CD4-positive, alpha-beta T cell (primary cell): ENCODE data around the gene PRRT3. TPM values are rescaled to one million over a fixed set of nuclear protein-coding genes. Genes with fewer than 3 reads are reported as not detected.

ENCODE experiments used
- ATAC-seq: fragments of 200-7000 bp; cut with Tn5 transposase; one replicate; pipeline ENCODE4 v1.10.0; 2022; ENCODE audit warnings: mild to moderate bottlenecking; ENCODE audit not compliant: poor library complexity
- CTCF ChIA-PET: fragments of 350-600 bp; sonication (Branson Sonifier 250); formaldehyde crosslinking; loops from one replicate; lab custom pipeline; 2021; ENCODE audit warnings: antibody characterized with exemption, inconsistent platforms; lab: Charles Lee
- POLR2A ChIA-PET: fragments of 350-600 bp; sonication (Branson Sonifier 250); formaldehyde crosslinking; loops from one replicate; lab custom pipeline; 2021; ENCODE audit warnings: antibody characterized with exemption, inconsistent platforms; lab: Charles Lee
- DNase-seq, 14 experiments: peaks; one replicate each; pipeline ENCODE4 v3.0.0-alpha.2; 2013 to 2020; ENCODE audit warnings: mixed read lengths in 2 of 14
- H3K27ac ChIP-seq, 2 donors: one replicate each; pipeline versions ENCODE4 v1.5.1 to v1.7.0; 2013; ENCODE audit warnings: low read length in 2 of 2, low read depth in 1 of 2, mild to moderate bottlenecking in 1 of 2
- H3K27me3 ChIP-seq, 2 experiments: 1 replicate in 1 of 2; 2 replicates in 1 of 2; pipeline versions ENCODE4 v1.6.1 to v1.7.0; 2013; ENCODE audit warnings: low read length in 2 of 2, control low read depth in 1 of 2, mild to moderate bottlenecking in 1 of 2, moderate library complexity in 1 of 2; ENCODE audit not compliant: insufficient read depth in 2 of 2, control insufficient read depth in 1 of 2
- H3K36me3 ChIP-seq: one replicate; pipeline ENCODE4 v1.6.1; 2013; ENCODE audit warnings: low read length, control low read depth; ENCODE audit not compliant: insufficient read depth
- H3K4me1 ChIP-seq: one replicate; pipeline ENCODE4 v1.6.1; 2013; ENCODE audit warnings: low read length, control low read depth; ENCODE audit not compliant: insufficient read depth
- H3K4me3 ChIP-seq: one replicate; pipeline ENCODE4 v1.5.1; 2013; ENCODE audit warnings: mild to moderate bottlenecking, low read length, moderate library complexity
- H3K9me3 ChIP-seq, 2 experiments: 1 replicate in 1 of 2; 2 replicates in 1 of 2; pipeline versions ENCODE4 v1.6.1 to v1.7.0; 2013; ENCODE audit warnings: low read length in 2 of 2, mild to moderate bottlenecking in 2 of 2, control low read depth in 1 of 2, moderate library complexity in 1 of 2; ENCODE audit not compliant: control insufficient read depth in 1 of 2, insufficient read depth in 1 of 2
- H3K27ac Mint-ChIP-seq: one replicate; pipeline ENCODE4 v1.8.0; 2020; ENCODE audit warnings: mixed read lengths
- H3K27me3 Mint-ChIP-seq: one replicate; pipeline ENCODE4 v1.8.0; 2021; ENCODE audit warnings: mixed read lengths
- H3K36me3 Mint-ChIP-seq: one replicate; pipeline ENCODE4 v1.8.0; 2021; ENCODE audit warnings: low read depth, mixed read lengths
- H3K4me1 Mint-ChIP-seq: one replicate; pipeline ENCODE4 v1.8.0; 2021; ENCODE audit warnings: low read depth, mixed read lengths
- H3K4me3 Mint-ChIP-seq: one replicate; pipeline ENCODE4 v1.8.0; 2020; ENCODE audit warnings: mild to moderate bottlenecking, mixed read lengths
- H3K9me3 Mint-ChIP-seq: one replicate; pipeline ENCODE4 v1.8.0; 2020; ENCODE audit warnings: mixed read lengths
- CTCF ChIP-seq: fragments of 200-600 bp; IDR thresholded peaks from one replicate; pipeline ENCODE4 v1.8.0; 2022; ENCODE audit warnings: antibody characterized with exemption, mild to moderate bottlenecking
- intact Hi-C, 2 experiments: fragments of 100-400 bp; cut with DNase I in 1 of 2; cut with micrococcal nuclease in 1 of 2; formaldehyde crosslinking; loops; one replicate each; pipeline versions ENCODE4 v1.15.1 to v1.9.0; 2023 to 2025; cut with DNase I, micrococcal nuclease
- total RNA-seq, 174 experiments: library from RNA in 2 of 174; stranded (reverse) in 2 of 174; gene quantifications; one replicate each; pipeline ENCODE4 v1.2.3 and lab custom pipeline; 2021 to 2026

PRRT3 gene
- total RNA-seq, 2 experiments from 2014 or later, result 6.3 to 8.3 TPM

- no peak overlapping the region for H3K27ac ChIP-seq
- H3K27ac Mint-ChIP-seq, result no peak overlapping the region
- H3K4me1 Mint-ChIP-seq, result peaks cover 13% of the 10 kb centered on the region
- no peaks in the 10 kb centered on the region for H3K36me3 ChIP-seq
- H3K4me3 ChIP-seq, result no peak overlapping the region
- POLR2A ChIA-PET, result interaction anchor here (4.9 kb wide), 1 partner anchor 14 kb away, joined by 32 read pairs; the partner anchor contains the start of gene CRELD1
- H3K4me3 Mint-ChIP-seq, result no peak overlapping the region
- no peaks in the 10 kb centered on the region for H3K9me3 ChIP-seq
- H3K27me3 Mint-ChIP-seq, result no peaks in the 10 kb centered on the region
- H3K4me1 ChIP-seq, result peaks cover 26% of the 10 kb centered on the region
- no peaks in the 10 kb centered on the region for H3K9me3 Mint-ChIP-seq
- intact Hi-C loops, result no loop called here
- no peak for ATAC-seq
- no peaks in the 10 kb centered on the region for H3K27me3 ChIP-seq
- no peak for DNase-seq
- no peak for TF ChIP-seq CTCF
- CTCF ChIA-PET, result no interaction called here
- no peaks in the 10 kb centered on the region for H3K36me3 Mint-ChIP-seq
Observed at GRCh38 chr3:9918261-9919038, 33.8 kb downstream of the PRRT3 start.

- H3K27ac ChIP-seq, result no peak overlapping the region
- CTCF ChIA-PET, result no interaction called here
- TF ChIP-seq CTCF, result no peak
- H3K9me3 Mint-ChIP-seq, result no peaks in the 10 kb centered on the region
- intact Hi-C loops, result no loop called here
- H3K27ac Mint-ChIP-seq, result no peak overlapping the region
- H3K36me3 Mint-ChIP-seq, result no peaks in the 10 kb centered on the region
- no peaks in the 10 kb centered on the region for H3K27me3 Mint-ChIP-seq
- no peak overlapping the region for H3K4me3 ChIP-seq
- H3K36me3 ChIP-seq, result no peaks in the 10 kb centered on the region
- no peaks in the 10 kb centered on the region for H3K9me3 ChIP-seq
- DNase-seq, result no peak
- POLR2A ChIA-PET, result interaction anchor here (4.9 kb wide), 1 partner anchor 15 kb away, joined by 32 read pairs; the partner anchor contains the start of gene CRELD1
- ATAC-seq, result no peak
- H3K27me3 ChIP-seq, result no peaks in the 10 kb centered on the region
- peaks cover 13% of the 10 kb centered on the region for H3K4me1 Mint-ChIP-seq
- peaks cover 26% of the 10 kb centered on the region for H3K4me1 ChIP-seq
- H3K4me3 Mint-ChIP-seq, result no peak overlapping the region
Observed at GRCh38 chr3:9917820-9918219, 34.4 kb downstream of the PRRT3 start.

GRCh38 chr3:9916734-9917680, 35.2 kb downstream of the PRRT3 start, which contains the start of gene IL17RC:
IL17RC (plus strand) TSS chr3:9917098; CDS start chr3:9917316, 218 bp downstream.
- ATAC-seq, result no peak
- H3K4me3 ChIP-seq, result peak within 1 kb of the TSS; percentile 51
- H3K36me3 ChIP-seq, result no peaks in the 10 kb centered on the region
- no peaks in the 10 kb centered on the region for H3K36me3 Mint-ChIP-seq
- no peak for TF ChIP-seq CTCF
- H3K27ac ChIP-seq, result no peak within 1 kb of the TSS
- ChIA-PET CTCF (no interaction called here), POLR2A (interaction anchor here (2.0 to 4.9 kb wide), 2 partner anchors 16 to 26 kb away, joined by 9 to 32 read pairs; partner anchors contain the start of genes CRELD1 and JAGN1)
- no peak within 1 kb of the TSS for H3K27ac Mint-ChIP-seq
- no peaks in the 10 kb centered on the region for H3K27me3 ChIP-seq
- no peaks in the 10 kb centered on the region for H3K9me3 Mint-ChIP-seq
- DNase-seq, result peak in 4 of 14 experiments; percentile 24 to 47 (median 39)
- intact Hi-C loops, result no loop called here
- no peaks in the 10 kb centered on the region for H3K9me3 ChIP-seq
- peaks cover 34% of the 10 kb centered on the region for H3K4me1 ChIP-seq
- H3K4me1 Mint-ChIP-seq, result peaks cover 18% of the 10 kb centered on the region
- peak within 1 kb of the TSS; percentile 81 for H3K4me3 Mint-ChIP-seq
- no peaks in the 10 kb centered on the region for H3K27me3 Mint-ChIP-seq
